HK-2 (cell line): ENCODE measurements around the gene DNAJC22.
"Not testable (repeated sequence)": the region's sequence is repeated elsewhere in the genome, so short reads cannot be mapped to it uniquely, and the experiment has no call there.

Source experiments
- DNase-seq: peaks from one replicate; pipeline ENCODE4 v3.0.0-alpha.2; 2018; ENCODE audit not compliant: unreplicated experiment

DNAJC22 gene

DNA sequence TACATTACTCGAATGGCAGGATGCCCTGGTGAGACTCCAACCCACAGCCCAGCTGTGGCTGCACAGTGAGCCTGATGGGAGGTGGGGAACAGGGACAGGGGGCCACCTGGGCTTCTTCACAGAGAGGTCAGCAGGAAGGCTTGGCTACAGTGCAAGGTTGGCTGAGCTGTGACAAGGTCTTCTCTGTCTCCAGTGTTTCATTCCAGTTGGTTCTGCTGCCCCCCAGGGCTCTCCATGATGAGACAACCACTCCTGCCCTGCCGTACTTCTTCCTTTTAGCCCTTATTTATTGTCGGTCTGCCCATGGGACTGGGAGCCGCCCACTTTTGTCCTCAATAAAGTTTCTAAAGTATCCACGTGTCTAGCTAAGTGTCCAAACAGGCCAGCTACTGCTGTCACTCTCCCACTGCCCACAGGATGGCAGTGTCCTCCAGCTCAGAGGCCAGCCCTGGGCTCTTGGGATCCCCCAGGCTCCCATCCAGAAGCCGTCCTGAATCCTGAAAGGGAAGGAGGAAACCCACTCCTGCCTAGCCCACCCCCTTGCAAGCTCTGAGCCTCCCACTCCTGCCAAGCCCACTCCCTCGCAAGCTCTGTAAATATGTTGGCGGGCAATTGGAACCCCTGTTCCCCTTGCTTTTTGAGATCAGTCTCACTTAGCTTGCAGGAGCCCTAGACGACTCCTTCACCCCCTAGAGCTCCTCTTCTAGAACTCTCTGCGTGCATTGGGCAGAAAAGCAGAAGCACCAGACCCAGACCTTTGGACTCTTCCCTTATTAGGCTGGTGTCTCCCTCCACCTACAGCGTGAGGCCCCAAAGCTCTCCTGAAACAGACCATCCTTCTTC is 15.1 kb upstream of the DNAJC22 start:
- DNase-seq: peak; percentile 58

GRCh38 chr12:49332441-49332861 is 14.2 kb upstream of the DNAJC22 start:
- DNase-seq: no peak

GRCh38 chr12:49332891-49333371 is 13.8 kb upstream of the DNAJC22 start:
- no peak for DNase-seq

GRCh38 chr12:49333778-49334177 is 12.9 kb upstream of the DNAJC22 start:
- not testable (repeated sequence) for DNase-seq

GRCh38 chr12:49334226-49334625 is 12.5 kb upstream of the DNAJC22 start:
- no peak for DNase-seq

DNA sequence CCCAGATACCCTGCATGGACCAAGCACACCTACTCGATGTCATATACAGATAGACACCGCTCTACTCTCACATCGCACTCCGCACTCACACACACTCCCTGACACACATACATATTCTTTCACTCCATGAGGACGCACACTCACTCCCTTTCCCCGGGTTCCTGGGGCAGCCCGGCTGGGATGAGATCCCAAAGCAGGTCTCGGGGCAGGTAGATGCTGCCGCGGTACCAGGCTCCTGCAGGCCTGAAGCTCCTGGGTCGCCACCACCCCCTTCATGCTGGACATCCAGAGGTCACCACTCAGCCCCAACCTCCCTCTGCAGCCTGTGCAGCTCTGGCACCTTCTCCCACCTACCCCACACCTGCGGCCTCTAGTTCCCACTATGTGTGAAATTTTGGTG is 12.0 kb upstream of the DNAJC22 start:
- DNase-seq: no peak

DNA sequence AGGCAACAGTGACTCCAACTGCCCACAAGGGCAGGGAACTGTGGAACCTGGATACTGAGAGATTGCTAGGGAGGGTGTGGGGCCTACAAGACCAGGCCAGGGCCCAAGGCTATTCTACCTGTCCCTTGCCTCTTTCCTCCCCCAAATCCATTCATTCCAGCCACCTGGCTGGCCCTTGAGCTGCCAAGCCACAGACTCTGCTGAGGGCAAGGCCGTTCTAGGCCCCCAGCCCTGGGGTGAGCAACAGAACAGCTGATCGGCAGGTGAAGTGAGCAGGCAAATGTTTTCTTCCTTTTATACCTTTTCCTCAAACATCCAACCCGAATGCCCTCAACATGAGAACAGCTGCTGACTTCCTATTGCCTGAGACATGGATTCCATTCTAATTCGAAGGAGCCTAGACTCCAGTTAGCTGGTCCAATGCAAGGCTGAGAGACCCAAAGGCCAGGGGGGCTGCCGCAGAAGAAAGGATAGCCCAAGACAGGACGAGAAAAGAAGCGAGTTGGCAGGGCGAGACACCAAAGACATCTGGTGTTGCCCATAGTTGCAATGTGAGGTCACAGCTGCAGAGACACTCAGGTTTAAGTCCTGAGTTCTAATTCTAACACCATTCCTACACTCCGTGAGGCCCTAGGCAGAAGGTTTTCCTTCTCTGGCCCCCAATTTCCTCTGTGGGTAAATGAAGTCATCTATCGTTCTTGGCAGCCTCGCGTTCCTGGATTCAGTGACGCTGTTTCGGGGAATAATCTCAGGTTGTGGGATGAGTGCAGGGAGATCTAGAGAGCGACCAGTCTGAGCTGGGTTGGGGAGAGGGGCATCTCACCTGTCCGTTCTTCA is 11.4 kb upstream of the DNAJC22 start:
- DNase-seq: no peak

- no peak for DNase-seq
Observed at GRCh38 chr12:49335955-49336644, 10.6 kb upstream of the DNAJC22 start.

- DNase-seq: peak; percentile 89
Observed at GRCh38 chr12:49336645-49337584, 9.8 kb upstream of the DNAJC22 start, which contains the start of gene C1QL4. Gene C1QL4, minus strand, starts transcription at chr12:49337188. Its CDS starts 711 bp downstream, at chr12:49336477.

- no peak for DNase-seq
Observed at GRCh38 chr12:49338830-49339463, 7.7 kb upstream of the DNAJC22 start.

DNA sequence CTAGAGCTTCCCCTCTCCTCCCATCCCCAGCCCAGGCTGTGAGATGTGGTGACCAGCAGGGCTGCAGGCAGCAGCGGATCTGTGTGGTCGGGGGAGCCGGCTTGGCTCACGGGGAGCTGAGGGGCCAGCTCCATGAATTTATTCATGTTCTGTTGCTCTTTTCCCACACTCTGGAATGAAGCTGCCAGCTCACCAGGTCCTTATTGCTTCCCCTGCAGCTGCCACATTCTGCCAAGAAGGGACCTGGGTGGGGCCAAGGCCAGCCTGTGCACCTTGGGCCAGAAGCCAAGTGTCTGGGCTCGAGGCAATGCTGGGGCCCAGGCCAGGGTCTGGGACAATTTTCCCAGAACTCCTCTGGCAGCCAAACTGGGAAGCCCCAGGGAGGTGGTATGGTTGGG is 7.2 kb upstream of the DNAJC22 start:
- DNase-seq: no peak

GRCh38 chr12:49340095-49340870 is 6.4 kb upstream of the DNAJC22 start:
- no peak for DNase-seq

DNA sequence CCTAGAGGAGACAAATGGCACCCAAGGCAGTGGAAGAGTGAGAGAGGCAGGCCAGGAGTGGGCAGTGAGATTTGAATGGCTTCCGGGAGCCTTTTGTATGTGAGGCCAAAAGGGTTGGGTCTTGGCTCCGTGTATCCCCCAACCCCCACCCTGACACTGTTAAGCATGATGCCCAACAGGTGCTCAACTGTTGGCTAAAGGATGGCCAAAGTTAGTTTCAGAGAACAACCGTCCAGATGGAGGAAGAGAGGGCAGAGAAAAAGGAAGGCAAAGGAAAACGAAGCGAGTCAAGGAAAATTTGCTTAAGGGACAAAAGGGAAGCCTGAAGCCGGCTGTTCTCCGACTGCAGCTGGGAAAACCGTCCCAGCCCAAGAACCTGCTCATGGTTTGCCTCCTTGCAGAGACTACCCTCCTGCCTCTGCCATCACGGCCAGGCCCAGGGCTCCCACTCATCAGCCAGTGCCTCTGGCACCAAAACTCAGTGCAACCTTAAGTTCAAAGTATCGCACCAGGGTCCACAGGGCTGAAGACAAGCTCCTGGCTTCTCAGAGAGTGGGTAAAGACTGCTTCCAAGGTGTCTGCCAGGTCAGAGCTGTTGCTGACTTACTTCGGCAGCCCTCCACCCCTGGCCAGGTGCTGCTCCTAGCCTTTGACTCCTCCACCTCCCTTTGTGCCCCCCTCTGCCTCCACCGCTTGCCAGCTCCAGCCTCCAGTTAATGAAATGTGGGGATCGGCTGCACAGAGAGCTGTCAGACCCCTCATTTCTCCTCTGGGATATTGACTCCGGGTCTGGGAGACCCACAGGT is 5.5 kb upstream of the DNAJC22 start:
- DNase-seq: no peak

GRCh38 chr12:49341777-49342065 is 5.0 kb upstream of the DNAJC22 start:
- DNase-seq: no peak

GRCh38 chr12:49342066-49342913 is 4.4 kb upstream of the DNAJC22 start:
- DNase-seq: peak; percentile 64

DNA sequence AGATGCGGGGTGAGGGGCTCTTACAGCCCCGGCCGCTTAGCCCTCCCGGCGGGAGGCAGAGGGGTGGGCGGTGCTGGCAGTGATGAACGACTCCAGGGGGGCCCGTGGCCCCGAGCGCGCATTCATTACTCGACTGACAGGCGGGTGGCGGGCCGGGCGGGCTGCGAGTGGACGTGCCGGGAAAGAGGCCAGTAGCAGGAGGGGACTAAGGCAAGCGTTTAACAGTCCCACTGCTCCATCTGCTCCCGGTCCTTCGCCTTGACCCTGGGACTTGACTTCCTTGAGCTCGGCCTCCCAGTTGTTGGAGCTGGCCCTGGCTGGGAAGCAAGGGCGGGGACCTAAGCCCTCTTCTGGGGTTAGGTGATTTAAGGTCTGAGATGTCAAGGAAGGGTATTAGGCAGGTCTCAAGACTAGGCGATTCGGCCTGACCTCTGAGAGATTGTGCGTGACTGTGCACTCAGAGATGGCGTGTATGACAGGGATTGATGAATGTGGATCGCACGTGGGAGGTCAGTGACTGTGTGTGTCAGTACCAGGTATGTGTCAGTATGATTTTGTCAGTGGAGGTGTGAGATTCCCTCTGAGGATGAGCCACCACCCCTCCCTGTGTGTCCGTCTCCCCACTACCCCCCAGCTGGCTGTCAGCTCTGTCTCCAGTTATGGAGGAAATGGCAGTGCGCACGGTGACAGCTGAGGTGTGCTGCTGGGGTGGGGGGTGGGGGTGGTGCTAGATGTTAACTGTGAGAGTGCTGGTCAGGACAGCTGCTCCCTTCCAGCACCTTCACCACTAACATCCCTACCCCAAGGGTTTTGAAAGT is 3.6 kb upstream of the DNAJC22 start:
- DNase-seq: no peak

DNA sequence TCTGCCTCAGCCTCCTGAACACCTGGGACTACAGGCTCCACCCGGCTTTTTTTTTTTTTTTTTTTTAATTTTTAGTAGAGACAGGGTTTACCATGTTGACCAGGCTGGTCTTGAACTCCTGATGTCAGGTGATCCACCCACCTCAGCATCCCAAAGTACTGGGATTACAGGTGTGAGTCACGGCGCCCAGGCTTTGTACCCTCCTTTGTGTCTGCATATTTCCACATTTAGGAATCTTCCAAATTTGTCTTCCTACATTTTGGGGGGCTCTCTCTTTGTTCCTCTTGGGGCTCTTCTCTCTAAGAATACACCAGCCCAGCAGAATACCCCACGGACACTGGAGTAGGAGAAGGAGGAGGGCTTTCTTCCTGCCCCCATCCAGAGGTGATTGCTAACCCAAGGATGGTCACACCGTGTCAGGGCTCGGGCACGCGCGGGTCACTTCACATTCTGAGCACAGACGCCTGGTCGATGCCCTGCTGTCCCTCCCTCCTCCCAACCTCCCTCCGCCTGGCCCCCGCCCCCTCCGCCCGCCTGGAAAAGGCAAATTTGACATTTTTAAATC is 2.1 kb upstream of the DNAJC22 start:
- DNase-seq: no peak
